HG02852 (cell line): Measurements from ENCODE around the gene PLCB1.
A peak's percentile ranks its signal among the peaks of the same experiment; 100 is the strongest.
"Not testable (repeated sequence)": the region's sequence is repeated elsewhere in the genome, so short reads cannot be mapped to it uniquely, and the experiment has no call there.

Source experiments
- ATAC-seq: cut with Tn5 transposase; IDR thresholded peaks from one replicate; pipeline ENCODE4 v1.9.1; 2021; ENCODE audit warnings: mild to moderate bottlenecking, moderate library complexity; ENCODE audit not compliant: unreplicated experiment

The PLCB1 gene

DNA sequence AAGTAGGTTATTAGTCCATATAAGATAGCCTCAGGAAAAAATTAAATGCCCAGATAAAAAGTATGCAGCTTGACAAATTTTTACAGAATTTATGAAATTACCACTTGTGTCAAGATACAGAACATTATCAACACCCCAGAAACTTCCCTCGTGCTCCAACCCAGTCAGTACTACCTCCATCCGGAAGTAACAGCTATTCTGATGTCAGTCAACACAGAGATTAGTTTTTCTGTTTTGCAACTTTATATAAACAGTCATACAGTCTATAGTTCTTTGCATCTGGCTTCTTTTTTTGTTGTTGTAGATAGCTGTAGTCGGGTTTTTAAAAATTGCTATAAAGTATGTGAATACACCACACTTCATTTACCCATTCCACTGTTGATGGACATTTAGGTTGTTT lies 721.1 kb downstream of the PLCB1 start:
- ATAC-seq: not testable (repeated sequence)

DNA sequence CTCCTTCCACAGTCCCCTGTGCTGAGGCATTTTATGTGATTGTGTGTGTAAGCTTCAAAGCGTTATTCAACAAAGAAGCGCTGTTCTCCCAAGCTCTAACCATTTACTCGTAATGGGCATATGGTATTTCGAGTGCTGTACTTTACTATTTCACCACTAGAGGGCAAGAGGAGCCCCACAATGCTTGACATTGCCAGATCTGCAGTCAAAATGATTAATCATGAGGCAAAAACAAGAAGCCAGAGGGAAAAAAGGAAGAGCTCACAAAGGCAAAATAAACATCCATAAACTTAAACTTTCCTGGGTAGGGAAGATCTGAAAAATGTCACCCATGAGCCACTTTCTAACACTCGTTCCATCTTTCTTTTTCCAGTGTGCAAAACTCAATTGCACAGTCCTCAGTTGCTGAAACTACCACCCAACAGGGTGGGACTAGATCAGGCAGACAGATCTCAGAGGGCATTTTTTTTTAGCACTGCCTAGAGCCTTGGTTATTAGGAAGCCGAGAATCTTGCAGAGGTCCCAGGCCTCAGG lies 721.8 kb downstream of the PLCB1 start:
- ATAC-seq: peak; percentile 97

DNA sequence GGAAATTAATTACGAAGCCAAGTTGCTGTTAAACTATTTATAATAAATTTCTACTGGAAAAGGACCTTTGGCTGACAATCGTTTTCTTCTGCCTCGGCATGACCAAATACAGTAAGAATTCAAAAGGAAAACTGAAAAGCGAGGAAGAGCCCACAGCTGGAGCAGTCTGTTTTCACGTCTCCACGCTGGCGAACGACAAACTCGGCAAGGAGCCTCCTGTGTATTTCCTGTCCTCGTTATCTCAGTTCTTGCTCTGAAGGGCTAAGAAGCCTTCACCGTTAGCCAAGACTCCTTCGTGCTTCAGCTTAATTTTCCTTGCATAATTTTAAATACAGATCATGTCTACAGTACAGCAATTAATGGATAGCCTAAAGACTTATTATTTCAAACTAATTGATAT lies 722.5 kb downstream of the PLCB1 start:
- ATAC-seq: no peak

DNA sequence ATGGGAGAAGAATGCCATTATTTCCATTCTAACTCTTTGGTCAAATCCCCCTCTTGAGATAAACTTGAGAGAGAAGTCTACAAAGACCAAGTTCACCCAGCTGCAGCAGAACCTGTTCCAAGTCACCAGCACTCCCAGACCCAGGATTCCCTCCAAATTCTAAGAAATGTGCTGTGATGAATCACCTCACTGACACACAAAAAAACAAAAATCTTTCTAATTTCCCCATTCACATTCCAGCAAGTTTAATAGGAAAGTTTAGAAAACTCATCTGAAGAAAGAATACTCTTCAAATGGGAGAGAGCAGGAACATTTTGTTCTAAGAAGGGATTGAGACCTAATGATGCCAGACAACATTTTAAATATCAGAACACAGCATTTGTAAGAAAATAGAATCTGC lies 723.2 kb downstream of the PLCB1 start:
- no peak for ATAC-seq

DNA sequence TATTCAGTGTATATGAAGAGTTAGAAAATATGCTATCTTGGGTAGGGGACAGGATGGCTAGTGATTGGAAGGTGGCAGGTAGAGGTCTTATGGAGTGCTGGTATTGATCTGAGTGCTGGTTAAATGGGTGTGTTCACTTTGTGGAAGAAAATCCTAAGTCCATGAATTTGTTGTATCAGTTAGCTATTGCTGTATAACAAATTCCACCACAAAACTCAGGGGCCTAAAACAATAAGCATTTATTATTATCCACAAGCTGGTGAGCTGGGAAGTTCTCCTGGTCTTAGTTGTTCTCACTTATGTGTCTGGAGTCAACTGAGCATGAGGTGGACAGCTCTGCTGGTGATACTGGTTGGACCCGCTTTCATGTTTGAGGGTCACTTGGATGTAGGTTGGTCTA lies 724.6 kb downstream of the PLCB1 start:
- ATAC-seq: no peak

DNA sequence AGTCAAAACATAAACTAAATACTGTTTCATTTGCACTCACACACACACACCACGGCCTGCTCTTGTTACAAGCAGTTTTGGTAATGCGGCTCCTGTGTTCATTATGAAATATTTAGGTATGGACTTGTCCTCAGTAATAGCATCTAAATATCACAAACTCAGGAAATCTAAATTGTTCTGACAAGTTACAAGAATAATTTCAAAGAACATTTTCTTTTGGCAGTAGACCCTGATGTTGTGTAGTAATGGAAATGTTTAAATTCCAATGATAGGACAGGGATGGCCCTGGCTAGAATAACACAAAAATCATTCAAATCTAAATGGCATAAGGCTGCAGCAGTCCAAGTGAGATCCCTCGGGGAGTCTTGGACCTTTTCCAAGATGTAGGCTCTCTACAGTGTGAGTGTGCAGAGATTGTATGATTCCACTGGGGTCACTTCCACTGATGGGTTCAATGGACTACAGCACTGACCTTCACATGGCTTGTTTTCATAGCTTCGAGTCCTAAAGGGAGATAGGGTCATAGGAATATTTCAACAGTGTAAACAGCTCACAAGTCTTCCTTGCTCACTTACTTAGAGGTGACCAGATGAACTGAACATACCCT lies 726.2 kb downstream of the PLCB1 start:
- ATAC-seq: no peak

DNA sequence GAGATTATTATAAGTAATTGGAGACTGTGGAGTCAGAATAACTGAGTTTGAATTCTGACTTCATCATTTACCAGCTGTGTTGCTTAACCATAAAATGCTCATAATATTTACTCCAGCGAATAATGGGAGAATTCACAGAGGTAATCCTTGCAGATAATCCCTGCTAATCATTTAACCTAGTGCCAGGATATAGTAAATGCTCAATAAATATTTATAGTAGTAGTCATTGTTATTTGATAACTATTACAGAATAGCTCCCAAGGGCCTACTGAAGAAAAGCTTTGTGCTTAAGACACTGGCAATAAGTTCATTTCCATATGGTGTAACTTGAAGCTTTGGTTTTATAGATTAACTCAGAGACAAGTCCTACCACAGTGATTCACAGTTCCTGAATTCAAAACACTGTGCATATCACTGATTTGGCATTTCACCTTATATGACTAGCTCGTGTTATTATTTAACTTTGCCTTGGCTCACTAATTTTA lies 728.0 kb downstream of the PLCB1 start:
- ATAC-seq: no peak

DNA sequence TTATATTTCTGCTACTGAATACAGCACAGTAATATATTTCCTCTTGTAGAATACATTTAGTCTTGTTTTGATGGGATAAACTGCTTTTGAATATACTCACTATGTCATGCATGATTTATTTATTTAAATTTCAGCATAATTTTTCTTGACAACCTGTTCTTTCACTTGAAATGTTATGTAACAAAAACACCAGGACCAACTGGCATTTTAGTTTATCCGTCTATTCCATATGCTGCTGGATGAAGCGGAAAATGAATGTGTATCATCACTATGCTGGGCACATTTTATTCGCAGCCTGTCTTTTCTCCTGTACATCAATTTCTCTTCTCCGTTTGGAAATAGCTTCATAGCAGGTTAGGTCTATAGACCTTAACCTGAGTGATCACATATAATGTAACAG lies 730.0 kb downstream of the PLCB1 start:
- no peak for ATAC-seq

DNA sequence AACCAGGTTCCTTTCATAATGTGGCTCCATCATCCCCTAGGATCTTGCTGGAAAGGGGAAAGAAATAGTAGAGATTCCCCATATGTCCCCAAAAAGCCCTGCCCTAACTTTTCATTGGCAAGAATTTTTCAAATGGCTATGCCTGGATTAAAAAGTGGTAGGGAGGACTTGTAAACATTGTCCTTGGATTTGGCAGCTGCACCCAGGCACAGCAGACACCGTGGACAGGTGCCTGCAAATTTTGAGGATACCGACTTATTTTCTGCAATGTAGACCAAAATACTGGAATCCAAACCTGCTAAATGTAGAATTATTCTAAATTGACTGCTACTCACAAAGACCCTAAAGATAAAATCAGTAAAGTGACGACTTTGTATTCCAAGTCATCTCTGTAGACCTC lies 733.6 kb downstream of the PLCB1 start:
- ATAC-seq: no peak

DNA sequence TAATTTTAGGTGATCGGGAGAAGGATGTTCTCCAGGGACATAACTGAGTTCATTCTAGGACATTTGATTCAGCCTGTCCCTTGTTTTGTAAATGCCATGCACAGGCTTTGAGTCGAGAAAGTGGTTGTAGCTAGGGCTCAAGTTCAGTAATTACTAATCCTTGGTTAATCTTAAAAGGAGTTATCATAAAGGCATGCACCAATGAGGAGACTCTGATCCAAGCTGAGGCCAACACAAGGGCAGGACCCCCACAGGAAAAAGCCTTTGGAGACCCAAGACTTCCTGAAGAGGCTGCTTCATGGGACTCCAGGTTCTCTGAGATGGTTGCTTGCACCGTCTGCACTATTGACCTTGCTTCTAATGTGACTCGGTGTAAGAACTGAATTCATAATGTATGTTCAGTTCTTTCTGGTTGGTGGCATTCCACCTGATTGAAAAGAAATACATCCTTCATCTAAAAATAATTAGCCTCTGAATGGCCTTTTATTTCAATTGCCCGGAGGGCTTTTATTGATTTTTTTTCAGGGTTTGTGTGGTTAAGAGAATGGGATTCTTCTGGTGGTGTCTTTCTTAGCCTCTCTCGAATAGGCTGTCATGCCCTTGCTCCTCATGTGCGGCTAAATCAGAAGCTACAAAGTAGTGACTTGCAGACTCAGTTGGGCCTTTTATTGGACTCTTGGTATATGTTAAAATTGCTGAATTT lies 735.1 kb downstream of the PLCB1 start:
- ATAC-seq: no peak

DNA sequence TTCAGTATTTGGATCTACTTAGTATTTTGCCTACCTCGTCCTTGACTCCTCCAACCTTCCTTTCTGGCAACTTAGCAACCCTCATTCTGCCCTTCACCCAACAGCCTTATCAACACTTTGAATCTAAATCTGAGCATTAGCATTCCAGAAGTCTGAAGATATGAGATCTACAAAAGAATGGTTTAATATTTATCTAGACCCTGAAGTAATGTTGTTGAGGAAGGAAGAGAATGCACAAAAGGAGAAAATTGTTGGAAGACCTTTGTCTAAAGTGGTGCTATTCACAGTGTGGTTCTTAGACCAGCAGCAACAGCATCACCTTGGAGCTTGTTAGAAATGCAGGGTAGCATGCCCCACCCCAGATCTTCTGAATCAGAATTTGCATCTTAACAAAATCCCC lies 738.6 kb downstream of the PLCB1 start:
- no peak for ATAC-seq

DNA sequence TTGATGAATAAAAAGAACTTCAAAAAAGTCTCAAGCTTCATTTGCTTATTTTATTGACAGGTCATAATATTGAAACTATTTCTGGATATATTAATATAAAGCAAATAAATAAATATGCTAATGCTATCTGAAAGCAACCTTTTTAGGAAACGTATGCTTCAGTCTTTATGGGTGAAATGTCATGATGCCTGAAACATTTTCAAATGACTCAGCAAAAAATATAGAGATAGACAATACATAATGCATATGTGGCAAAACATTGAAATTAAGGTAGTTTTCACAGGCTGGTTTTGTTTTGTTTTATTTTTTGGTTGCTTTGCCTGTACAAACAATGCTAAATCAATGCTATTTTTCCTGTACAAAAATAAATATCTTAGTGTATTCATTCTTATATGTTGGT lies 742.4 kb downstream of the PLCB1 start:
- ATAC-seq: no peak

DNA sequence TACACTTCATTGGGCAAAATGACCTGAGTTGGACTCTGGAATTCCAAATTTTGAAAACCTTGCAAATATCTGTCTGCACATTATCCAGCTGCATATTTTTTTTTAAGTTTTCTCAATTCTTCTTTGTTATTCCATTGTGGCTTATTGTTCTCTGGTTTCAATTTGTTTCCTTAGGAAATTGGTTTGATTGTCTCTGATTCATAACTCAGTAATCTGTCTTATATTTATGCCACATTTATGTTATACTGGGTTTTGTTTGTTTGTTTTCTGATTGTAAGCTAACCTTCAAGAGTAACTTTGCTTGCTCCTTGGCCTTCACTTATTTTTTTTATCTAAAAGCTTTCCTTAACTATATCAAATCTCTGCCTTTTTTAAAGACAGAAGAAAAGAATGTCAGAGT lies 743.5 kb downstream of the PLCB1 start:
- ATAC-seq: no peak

DNA sequence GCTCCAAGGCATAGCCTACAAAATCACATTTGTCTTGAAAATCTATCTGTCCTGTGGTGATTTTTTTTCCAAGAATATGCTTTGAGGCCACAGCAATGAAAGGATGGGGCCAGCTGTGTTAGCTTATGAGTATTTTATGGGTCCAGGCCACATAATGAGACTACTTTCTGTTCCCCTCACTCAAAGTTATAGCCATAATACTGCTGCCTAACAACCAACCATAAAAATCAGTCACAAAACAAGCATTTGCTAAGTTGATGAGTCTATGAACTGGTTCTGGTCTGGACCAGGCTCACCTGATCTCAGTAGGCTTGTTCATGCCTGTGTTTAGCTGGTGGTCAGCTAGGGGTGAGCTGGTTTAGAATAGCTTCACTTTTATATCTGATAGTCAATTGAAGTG lies 744.3 kb downstream of the PLCB1 start:
- ATAC-seq: no peak

DNA sequence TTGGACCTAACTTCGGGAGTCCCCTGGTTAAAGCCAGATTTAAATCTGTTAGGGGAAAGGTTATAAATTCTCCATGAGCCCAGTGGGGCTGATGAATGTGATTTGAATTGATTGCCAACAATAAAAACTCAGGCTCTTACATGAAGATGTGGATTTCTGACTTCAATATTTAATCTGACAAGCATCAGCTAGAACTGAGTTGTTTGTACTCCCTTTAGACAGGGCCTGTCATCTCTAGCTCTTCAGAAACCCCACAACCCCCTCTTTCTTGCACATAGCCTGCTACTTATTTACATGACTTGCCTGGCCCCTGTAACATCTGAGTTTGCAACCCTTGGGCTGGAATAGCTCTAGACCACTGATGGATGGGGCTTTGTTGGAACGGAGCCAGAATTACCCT lies 745.2 kb downstream of the PLCB1 start:
- ATAC-seq: no peak

DNA sequence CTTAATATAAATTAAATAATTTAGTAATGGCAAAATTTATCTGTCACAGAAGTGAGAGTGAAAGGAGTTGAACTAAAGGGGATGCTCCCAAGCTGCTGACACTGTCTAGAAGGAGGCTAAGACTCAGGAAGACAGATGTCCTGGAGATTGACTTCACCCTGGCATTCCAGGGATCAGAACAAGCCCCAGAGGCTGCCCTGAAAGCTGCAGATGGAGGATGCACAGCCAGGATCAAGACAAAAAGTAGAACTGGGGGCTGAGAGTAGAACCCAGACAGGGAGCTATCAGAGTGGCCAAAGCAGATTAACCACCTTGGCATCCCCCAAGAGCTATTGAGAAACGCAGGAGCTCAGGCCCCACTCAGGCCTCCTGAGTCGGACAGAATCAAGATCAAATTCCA lies 747.6 kb downstream of the PLCB1 start:
- ATAC-seq: no peak

DNA sequence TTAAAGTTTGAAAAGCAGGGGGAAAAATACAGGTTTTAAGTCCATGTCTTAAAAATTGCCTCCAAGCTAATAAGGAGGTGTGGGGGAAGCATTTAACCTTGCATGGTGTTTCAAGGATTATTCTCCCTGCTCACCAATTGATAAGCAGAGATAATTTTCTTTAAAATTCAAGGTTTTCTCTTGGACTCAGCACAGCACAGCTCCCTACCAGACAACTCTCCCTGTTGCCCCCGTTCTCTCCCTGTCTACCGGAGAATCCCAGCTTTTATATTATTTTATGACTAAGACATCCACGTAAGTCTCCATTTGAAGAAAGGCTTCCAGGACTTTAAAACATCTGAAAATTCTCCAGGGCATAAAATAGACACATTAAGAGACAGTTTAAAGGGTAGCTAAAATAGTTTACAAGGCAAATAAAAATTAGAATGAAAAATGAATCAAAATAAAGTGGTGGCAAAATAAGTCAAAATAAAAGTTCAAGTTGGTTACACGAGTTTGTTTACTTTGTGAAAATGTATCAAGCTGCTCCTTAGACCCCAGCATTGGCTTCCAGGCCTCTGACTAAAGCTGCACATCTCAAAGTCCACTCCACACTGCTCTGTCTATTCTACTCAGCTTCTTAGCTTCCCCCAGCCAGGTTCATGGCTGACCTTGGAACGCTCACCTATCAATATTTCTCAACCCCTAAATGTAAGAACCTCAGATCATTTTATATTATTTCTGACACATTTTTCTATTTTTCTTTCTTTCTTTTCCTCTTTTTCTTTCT lies 748.2 kb downstream of the PLCB1 start:
- ATAC-seq: no peak

DNA sequence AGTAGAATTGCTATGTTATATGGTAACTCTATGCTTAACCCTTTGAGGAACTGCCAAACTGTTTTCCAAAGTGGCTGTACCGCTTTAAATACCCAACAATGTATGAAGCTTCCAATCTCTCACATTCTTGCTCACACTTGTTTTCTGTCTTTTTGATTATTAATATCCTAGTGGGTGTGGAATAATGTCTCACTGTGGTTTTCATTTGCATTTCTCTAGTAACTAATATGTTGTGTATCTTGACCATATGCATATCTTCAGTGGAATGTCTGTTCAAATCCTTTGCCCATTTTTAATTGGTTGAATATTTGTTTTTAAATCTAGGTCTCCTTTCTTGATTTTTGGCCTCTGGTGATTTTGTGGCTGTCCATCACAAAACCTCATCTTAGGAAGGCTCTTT lies 759.0 kb downstream of the PLCB1 start:
- ATAC-seq: no peak

DNA sequence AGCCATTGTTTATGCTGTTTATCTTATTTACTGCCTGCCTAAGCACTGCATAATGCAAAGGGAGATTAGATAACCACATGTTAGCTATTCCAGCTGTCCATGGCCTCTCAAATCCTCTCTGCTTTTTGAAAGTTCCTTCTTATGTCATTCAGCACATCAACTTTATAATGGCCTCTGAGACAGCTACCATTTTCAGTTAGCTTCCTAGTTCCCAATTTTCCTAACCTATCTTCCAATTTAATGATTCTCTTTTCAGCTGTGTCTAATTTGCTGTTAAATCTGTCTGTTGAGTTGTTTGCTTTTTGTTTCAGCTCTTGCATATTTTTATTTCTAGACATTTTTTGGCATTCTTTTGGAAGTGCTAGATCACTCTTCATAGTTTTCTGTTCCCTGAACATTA lies 763.4 kb downstream of the PLCB1 start:
- ATAC-seq: no peak

DNA sequence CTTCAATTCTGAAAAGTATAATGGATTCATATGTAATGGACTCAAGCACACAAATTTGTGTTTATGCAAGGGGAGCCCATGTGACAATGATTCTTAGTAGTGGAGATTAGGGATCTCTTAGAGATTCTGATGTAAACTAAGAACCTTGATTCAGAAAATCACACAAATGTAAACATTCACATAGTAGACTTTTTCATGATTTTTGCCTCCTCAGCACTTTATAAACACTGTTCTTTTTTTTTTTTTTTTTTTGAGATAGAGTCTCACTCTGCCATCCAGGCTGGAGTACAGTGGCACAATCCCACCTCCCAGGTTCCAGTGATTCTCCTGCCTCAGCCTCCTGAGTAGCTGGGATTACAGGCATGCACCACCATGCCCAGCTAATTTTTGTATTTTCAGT lies 766.8 kb downstream of the PLCB1 start:
- ATAC-seq: no peak

DNA sequence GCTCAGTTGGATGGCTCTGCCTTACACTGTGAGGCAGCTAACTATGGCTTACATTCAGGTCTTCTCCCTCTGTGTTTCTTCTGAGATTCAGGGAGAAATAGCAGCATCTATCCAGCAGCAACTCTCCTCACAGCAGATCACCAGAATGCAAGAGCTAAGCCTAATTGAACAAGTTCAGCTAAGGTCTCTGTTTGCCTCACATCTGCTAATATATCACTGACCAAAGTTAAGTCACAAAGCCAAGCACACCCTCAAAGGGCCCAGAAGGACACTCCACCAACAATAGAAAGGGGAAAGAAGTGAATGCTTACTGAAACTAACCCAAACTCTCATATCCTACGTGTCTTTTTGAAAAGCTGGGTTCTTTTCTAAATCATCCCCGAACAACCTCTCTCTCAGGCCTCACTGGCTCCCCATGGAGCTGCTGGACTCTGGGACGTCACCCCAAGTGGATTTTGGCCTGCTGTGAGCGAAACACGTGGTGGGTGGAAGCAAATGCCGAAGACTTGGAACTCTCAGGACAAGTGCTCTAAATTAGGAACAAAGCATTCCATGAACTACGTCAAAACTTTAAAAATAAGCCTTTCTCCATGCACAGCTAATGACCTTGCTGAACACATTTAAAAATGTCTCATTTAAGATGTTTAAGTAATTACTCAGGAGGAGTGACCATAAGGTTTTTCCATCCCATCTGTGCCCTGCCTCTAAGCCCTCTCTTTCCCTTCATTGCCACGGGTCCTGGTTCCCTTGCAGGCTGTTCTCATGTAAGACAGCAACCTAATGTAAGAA lies 769.4 kb downstream of the PLCB1 start:
- no peak for ATAC-seq
